NCI-H187 treated with DMSO at 0.1 percent for 48 hours (cell line): Measurements from ENCODE around the gene RHBDF2.

Experiments used
- DNase-seq: peaks from one replicate; lab custom pipeline; 2025; lab: John Stamatoyannopoulos, UW

The RHBDF2 gene

DNA sequence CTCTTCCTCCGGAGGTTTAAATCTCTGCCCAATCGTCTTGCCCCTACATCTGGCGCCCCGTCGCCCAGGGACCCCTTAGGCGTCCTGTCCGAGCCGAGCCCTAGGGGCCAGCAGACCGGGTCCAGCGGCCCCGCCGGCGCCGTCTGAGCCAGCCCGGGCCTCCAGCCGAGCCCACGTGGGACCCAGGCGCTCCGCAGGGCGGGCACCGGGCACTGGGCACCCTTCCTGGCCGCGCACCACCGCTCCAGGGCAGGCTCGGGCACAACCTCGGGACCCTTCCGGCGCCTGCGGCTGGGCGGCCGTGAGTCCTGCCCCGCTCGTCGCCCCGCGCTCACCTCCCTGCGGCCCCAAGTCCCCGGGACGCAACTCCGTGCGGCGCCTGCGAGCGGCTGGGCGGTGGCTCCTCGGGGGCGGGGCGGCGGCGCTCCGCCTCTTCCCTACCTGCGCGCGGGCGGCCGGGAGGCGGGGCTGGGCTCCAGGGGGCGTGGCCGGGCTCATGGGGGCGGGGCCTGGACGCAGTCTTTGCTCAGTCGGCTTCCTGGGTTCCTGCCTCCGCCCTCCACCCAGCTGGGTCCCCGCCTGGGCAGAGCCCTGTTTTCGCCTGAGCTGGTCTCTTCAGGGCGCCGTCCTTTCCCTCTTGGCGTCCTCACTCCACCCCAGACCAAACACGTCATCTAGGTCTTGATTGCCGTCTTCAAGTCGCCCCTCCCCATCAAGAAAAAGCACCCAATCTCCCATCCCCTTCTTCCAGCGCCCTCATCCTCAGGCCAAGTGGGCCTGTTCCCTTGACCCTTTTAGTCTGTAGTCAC lies at the start of gene RHBDF2:
TSS of gene RHBDF2 (minus strand) at position 406 of the 809 bp plus-strand sequence. CDS start 19,899 bp downstream, outside the sequence.
- no peak for DNase-seq

DNA sequence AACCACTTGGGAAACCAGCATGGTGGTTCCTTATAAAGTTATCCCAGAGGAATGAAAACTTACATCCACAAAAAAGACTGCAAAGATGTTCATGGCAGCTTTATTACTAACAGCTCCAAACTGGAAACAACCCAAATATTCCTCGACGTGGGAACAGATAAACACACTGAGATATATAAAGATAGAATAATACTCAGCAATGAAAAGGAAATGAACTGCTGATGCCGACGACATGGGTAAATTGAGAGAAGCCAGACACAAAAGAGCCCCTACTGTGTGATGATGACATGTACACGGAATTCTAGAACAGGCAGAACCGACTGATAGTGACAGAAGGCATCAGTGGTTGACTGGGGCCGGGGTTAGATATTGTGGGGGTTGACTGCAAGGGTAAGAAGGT lies 48.3 kb upstream of the RHBDF2 start:
- no peak for DNase-seq

DNA sequence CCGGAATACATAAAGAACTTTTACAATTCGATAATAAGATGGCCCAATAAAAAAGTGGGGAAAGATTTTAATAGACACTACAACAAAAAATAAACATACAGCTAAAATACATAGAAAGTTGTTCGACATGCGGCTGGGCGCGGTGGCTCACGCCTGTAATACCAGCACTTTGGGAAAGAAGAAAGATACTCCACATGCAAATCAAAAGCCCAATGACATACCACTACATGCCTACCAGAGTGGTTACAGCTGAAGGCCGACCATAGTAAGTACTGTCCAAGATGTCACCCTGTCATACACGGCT lies 47.9 kb upstream of the RHBDF2 start:
- no peak for DNase-seq

DNA sequence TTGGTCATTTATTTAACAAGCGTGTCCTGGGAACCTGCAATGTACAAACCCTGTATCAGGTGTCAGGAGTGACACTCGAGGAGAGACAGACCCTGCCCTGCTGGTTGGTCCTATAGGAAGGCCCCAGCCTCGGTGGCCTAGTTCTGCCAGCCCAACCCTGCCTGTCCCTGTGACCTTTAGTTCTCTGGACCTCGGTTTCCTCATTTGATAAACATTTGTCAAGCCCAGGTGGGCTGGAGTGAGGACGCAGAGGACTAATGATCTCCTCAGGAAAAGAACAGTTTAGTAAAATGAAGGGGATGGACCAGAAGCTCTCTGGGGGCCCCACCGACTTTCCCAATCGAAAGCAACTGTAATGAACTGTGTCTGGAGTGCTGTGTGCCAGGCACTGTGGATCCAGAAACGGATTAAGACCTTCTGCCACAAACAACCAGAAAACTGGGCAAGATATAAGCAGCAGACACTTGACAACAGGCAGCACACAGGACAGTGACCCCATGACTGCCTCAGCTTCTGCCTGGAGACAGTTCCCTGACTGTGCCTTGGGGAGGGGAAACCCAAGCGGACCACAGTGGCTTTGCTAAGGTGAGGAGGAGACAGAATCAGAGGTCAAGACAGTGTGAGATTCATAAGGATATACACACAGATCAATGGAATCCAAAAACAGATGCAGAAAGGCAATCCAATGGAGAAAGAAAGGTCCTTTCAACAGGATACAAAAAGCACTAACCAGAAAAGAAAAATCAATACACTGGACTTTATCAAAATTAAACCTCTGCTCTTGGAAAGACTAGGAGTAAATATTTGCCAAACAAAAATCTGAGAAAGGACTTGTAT lies 47.4 kb upstream of the RHBDF2 start:
- no peak for DNase-seq

DNA sequence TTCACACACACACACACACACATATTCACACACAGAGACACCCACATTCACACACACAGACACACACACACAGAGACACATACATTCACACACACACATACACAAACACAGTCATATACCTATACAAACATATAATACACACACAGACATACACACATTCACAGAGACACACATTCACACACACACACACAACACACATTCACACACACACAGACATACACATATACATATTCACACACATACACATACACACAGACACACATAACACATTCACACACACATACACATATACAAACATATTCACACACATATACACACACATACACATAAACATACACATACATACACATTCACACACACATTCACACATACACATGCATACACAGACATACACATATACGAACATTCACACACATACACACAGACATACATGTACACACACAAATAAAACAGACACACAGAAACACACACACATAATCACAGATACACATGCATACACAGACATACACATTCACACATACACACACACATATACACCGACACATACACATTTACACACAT lies 46.5 kb upstream of the RHBDF2 start:
- DNase-seq = no peak

DNA sequence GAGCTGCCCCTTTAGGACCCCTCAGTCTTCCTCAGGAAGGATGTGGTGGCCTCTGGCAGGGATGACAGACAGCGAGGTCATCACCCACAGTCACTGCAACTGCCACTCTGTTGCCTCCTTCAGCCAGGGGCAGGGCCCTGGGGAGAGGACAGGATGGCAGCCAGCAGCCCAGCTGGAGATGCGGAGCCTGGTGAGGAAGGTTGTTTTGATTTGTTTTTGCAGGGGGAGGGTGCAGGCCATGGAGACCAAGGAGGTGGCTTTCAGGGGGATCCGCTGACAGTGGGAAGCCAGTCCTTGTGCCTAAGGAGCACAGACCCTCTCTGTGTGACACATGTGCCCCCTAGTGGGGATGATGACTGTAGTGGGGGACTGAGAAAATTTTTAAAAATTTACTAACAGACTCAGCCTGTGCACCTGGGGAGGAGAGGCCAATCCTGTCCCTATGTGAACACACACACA lies 46.0 kb upstream of the RHBDF2 start:
- DNase-seq = no peak

DNA sequence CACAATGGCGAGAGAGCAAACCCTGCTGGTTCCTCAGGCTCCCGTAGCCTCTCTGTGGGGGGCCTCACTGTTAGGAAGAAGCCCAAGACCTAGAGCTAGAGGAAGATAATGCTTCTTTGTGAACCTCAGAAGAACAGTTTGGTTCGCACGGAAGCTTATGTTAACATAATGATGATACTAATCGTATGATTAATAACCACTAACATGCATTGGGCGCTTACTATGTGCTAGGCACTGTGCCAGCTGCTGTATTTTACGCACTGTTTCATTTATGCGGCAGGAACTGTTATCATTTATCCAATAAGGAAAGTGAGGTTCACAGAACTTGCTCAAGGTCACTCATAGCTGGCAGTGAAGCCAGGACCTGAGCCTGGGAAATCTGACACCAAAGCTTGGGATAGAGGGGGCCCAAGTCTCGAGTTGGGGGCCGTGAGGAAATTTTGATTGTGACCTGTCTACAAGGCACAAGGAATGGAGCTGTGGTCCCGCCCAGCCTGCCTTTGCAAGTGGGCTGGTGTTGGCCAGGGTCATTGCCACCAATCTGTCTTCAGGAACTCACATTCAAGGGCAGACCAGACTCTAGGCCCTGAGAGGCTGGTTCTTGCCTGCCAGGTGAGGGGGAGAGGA lies 45.4 kb upstream of the RHBDF2 start:
- DNase-seq = no peak

DNA sequence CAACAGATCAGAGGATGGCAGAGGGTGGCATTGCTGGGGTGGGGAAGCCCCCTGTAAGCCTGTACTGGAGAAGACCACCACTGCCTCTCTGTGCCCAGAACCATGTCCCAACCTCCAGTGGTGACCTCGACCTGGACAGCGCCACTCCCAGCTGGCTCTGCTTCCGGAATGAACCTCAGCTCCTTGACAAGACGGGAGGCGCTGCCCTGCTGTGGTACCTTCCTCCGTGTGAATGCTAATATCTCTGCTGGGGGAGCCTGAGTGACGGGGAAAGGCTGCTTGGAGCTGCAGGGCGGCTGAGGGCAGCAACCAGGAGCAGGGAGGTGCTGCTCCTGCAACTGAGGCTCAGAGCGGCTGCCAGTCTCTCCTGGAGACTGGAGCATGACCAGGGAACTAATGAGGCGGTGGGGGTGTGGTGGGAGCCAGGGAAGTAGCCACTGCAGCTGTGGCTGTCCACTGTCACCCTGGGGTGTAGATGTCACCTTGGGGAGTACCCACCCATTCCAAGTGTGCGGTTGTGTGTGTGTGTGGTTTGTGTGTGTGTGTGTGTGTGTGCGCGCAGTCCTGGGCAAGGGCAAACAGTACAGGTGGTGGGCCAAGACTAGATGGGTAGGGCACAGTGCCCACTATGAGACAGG lies 44.8 kb upstream of the RHBDF2 start:
- no peak for DNase-seq

DNA sequence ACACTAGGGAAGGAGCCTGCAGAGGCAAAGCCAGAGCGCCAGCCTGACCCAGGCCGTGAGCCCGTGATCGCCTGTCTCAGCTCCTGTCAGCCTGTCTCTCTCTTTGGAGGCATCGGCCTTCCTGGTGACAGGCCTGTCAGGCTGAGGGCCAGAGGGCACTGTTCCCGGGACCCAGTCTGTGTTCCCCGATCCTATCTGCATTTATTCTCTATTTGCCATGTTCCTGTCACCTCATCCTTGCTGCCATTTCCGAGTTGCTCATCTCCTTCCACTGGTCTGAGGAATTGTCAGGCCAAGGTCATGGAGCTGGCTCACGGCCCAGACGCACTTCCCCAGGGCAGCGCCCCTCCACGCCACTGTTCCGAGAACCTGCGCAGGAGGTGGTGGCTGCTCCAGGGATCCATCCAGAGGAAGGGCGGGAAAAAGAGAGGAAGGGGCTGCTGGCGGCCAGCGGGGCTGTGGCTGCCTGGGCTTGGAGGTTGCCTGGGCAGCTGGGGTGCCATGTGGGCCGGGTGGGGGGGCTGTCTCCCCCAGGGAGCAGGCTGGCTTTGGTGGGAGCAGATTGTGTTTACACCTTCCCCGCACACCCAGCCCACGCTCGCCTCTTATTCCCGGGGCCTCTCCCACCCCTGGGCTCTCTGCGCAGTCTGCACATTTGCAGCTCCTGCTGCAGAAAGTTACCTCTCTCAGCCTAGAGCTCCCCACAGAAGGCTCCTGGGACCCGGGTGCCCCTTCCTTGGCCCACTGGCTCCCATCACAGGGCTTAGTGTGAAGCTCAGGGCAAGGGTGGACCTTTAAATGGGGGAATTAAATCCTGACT lies 43.5 kb upstream of the RHBDF2 start:
- DNase-seq = no peak

DNA sequence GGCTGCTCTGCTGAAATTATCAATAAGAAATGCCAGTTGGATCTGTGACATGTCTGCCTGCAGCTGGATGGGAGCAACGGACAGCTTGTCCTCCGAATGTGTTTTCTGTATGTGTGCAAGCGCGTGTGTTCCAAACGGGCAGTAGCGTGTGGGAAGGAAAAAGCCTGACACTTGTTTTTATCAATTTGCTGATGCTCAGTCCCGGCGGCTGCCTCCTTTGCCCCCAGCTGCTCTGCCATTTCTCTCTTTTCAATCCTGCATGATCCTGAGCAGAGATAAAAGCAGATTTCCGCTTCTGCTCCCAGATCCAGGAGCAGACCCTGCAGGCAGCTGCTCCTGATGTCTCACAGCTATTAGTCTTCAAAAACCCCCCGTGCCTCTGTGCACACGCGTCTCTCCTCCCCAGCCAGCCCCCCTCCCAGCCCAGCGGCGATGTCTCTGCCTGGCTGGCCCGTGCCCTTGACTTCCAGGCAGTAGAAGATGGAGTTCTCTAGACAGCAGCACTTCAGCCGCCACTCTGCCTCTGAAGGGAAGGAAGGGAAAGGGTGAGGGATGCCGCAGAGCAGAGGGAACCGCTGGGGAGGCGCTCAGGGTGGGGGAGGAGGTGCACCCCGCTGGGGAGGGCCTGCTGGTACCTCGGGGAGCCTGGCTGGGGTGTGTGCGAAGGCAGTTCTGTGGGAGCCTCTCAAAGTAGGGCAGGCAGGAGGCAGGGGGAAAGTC lies 42.8 kb upstream of the RHBDF2 start:
- no peak for DNase-seq

DNA sequence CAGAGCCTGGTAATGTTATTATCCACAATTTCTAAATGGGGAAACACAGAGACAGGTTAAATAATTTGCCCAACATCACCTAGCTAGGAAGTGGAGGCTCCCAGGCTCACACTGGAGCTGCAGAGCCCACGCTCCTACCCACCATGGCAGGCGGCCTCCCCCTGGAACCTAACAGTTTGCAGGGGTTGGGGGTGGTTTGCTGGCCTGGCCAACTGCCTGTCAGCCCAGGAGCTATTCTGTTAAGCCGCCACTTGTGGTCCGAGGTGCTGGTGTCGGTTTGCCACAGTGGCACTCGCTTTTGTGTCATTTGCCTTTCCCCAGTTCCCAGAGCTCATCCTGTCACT lies 42.2 kb upstream of the RHBDF2 start:
- no peak for DNase-seq

DNA sequence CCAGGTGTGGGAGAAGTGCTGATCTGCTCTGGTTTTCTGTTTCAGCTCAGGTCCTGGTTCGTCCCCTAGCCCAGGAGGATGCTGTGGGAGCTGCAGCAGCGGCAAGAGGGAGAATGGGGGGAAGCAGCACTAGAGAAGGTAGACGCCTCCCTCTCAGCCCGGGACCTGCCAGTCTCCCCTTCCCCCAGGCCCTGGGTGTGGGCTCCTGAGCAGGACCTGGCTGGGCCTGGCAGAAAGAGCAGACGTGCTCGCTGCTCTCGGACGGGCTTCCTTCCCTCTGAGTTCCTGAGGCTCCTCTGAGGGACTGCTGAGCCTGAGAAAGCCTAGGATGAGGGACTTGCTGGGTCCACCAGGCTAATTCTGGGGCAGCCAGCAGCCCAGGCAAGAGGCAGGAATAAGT lies 41.8 kb upstream of the RHBDF2 start:
- DNase-seq = no peak

DNA sequence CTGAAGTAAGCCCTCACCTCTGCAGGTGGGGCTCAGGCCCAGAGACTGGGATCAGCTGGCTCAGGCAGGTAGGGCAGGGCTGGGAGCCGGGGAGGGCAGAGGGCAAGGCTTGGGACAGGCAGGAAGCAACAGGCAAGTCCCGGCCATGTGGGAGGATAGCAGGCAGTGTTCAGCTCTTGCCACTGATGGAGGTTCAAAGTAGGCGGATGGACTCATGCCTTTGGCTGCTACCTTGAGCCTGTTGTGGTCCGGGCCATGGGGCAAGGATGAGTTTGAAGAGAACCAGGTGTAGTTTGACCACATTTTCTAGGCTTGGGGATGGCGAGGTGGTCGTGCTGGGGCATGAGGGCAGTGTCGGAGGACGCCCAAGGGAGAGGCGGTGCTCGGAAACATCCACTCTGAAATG lies 41.3 kb upstream of the RHBDF2 start:
- DNase-seq = no peak

DNA sequence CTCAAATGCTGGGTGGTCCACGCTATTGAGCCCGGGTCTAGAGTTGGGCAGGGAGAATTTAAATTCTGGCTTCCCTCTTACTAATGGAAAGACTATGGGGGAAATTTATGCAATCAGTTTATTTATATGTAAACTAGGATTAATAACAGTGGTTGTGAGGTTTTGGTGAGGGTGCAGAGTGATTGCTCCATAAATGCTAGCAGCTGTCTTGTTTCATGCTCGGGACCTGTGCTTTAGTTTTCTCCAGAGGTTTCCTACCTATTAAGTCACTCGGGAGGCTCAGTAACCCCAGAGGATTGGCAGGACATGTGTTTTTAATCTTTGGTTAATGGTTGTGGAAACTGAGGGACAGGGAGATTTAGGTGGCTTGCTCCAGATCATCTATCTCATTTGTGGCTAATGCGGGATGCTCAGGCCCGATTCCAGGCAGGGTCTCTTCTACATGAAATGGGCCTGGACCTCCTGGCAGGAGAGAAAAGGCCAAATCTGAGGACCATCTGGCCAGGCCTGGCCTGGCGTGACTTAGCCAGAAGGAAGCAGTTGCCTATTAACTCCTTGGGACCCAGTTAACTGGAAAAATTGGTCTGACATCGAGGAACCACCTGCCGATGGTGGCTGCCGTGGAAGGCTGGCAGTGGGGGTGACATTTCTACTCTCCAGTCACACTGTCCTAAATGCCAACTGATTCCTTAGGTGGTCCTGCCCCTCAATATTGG lies 40.7 kb upstream of the RHBDF2 start:
- no peak for DNase-seq

DNA sequence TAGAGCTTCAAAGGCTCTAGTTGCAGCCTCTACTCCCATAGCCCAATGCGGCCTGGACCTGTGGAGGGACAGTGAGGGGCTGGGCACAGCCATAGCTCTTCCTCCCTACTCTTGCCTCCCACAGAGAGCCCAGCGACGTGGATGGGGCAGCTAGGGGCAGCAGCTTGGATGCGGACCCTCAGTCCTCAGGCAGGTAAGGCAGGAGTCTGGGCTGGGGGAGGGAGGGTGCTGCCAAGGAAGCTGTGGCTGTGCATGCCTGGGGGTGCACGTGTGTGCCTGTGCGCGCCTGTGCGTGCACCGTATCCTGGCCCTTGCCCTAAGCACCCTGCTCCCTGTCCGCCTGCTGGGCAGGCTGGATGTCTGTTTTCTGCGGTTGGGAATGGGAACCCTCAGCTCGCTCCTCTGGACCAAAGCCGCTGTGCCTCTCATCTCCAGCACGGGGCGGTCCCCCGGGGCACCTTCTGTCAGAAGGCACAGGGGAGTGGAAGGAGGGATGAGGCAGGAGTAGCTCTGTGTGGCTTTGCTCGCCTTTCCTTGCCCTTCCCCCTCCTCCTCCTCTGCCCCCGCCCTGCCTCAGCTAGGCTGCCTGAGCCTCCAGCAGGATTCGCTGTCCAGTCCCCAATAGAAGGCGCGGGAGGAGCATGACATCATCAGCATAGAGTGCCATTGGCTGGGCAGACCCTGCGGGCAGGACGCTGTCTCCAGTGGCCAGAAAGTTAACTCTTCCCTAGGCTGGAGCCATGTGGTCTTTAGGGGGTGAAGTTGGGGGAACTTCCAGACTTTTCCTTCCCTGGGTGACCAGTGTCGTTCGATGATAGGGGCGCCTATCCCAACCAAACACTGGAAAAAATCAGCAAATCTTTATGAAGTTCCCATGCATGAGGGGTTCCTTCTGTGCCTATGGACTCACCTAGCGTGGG lies 39.4 kb upstream of the RHBDF2 start:
- peak; percentile 76 for DNase-seq

DNA sequence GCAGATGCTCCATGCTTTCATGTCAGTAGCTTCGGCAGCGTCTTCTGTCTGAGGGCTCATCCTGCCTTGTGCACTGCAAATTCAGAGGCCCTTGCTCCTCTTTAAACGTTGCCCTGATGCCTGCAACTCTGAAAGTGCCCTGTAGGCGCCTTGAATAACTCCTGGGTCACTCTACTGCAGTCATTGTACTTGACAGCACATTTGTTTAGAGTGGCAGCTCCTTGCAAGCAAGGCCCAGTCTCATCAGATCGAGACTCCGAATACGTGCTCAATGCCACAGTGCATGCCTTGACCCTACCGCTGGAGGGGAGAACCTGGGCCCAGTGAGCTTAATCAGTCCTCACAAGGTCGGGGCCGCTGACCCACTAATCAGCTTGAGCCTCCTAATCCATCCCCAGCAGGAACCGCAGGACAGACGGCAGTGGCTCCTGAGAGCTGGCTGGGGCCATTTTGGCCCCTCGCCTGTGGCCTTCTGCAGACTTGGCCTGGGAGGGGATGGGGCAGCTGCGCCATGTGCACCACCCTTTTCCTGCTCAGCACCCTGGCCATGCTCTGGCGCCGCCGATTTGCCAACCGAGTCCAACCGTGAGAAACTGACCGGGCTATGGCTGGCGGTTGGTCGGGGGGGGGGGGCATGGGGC lies 38.5 kb upstream of the RHBDF2 start, which contains the start of gene PRCD:
TSS of gene PRCD (plus strand) at position 414 of the 641 bp plus-strand sequence. CDS start at position 512, 98 bp downstream.
- no peak for DNase-seq

DNA sequence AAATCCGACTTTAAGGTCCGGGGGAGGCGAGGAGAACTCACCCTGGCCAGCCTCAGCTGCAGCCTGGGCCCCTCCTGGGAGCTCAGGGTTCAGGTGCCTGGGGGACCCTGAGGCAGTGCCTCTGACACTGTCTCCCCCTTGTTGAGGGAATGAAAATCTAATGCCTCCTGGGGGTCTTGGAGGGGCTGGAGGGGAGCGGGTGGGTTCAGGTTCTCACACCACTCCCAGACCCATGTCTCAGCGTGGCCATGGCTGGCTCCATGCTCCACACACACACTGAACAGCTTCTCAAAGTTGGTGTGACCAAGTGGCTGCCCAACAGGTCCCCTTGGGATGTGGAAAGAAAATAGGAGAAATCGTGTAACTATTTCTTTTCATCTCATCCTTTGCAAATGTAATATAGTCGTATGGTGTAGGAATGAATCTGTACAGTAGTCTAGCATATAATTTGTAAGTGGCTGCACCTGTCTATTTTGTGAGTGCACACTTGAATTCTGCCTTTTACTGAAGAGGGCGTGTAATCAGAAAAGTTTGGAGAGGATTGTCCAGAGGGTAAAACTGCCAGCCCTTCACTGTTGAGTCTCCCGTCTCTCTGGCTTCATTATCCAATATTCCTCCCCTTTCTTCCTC lies 37.8 kb upstream of the RHBDF2 start:
- no peak for DNase-seq
